ENCODE results near the gene RPL32. TPM values are rescaled to one million over a fixed set of nuclear protein-coding genes. Genes with fewer than 3 reads are reported as not detected.
A peak's percentile ranks its signal among the peaks of the same experiment; 100 is the strongest.

Gene RPL32
- total and polyA plus RNA-seq, 4 donors = 1,163 to 3,171 (median 1,500) TPM

GRCh38 chr3:12822725-12823373 lies 18.5 kb downstream of the RPL32 start:
- no peak overlapping the region for H3K9ac ChIP-seq (ENCODE audit: insufficient read depth in 1 of 2, low read length in 2 of 2)
- no peak overlapping the region for H3K27ac ChIP-seq (ENCODE audit: low read depth in 1 of 2, low read length in 1 of 2)
- H3K9me3 ChIP-seq (ENCODE audit: control insufficient read depth in 4 of 4, insufficient read depth in 3 of 4, low read length in 3 of 4) = no peaks in the 10 kb centered on the region
- DNase-seq (peak in 2 of 3 donors; percentile 45 to 47), ATAC-seq (ENCODE audit: insufficient read depth, low FRiP score) (no peak)
- H3K4me1 ChIP-seq (ENCODE audit: control insufficient read depth in 5 of 5, insufficient read depth in 5 of 5, low read length in 5 of 5) = no peaks in the 10 kb centered on the region
- no peak overlapping the region for H3K4me3 ChIP-seq
- 63 to 68% methylated on average over 7 to 8 of the region's 8 CpGs for WGBS, 2 donors
- H3K27me3 ChIP-seq (ENCODE audit: control insufficient read depth in 3 of 3, insufficient read depth in 3 of 3, low read length in 2 of 3) = no peaks in the 10 kb centered on the region
- no peak for TF ChIP-seq CTCF (IDR thresholded peaks at IDR 0.05; ENCODE audit: control extremely low read depth, extremely low read depth)
- H3K36me3 ChIP-seq (ENCODE audit: control insufficient read depth in 4 of 4, insufficient read depth in 4 of 4, low read length in 4 of 4) = peaks cover 0 to 12% (median 4%) of the 10 kb centered on the region in 4 donors

GRCh38 chr3:12818773-12819172 lies 22.6 kb downstream of the RPL32 start:
- TF ChIP-seq CTCF (IDR thresholded peaks at IDR 0.05; ENCODE audit: control extremely low read depth, extremely low read depth) = no peak
- no peak overlapping the region for H3K9ac ChIP-seq (ENCODE audit: insufficient read depth in 1 of 2, low read length in 2 of 2)

GRCh38 chr3:12818273-12818672 lies 23.1 kb downstream of the RPL32 start:
- 93% methylated on average over 8 of the region's 8 CpGs for WGBS, 2 donors
- DNase-seq = no peak

More at GRCh38 chr3:12818773-12819172, 22.6 kb downstream of the RPL32 start:
- Histone ChIP-seq H3K27me3 (ENCODE audit: control insufficient read depth in 3 of 3, insufficient read depth in 3 of 3, low read length in 2 of 3) (no peaks in the 10 kb centered on the region), H3K36me3 (ENCODE audit: control insufficient read depth in 4 of 4, insufficient read depth in 4 of 4, low read length in 4 of 4) (peaks cover 0 to 29% (median 8%) of the 10 kb centered on the region in 4 donors), H3K4me1 (ENCODE audit: control insufficient read depth in 5 of 5, insufficient read depth in 5 of 5, low read length in 5 of 5) (no peaks in the 10 kb centered on the region), H3K9me3 (ENCODE audit: control insufficient read depth in 4 of 4, insufficient read depth in 3 of 4, low read length in 3 of 4) (no peaks in the 10 kb centered on the region), H3K4me3 (no peak overlapping the region), H3K27ac (ENCODE audit: low read depth in 1 of 2, low read length in 1 of 2) (no peak overlapping the region)
- no peak for ATAC-seq (ENCODE audit: insufficient read depth, low FRiP score)
- 76 to 78% methylated on average over 5 of the region's 5 CpGs for WGBS, 2 donors
- DNase-seq = no peak

More at GRCh38 chr3:12818273-12818672, 23.1 kb downstream of the RPL32 start:
- H3K27ac ChIP-seq (ENCODE audit: low read depth in 1 of 2, low read length in 1 of 2) = no peak overlapping the region
- no peaks in the 10 kb centered on the region for H3K9me3 ChIP-seq (ENCODE audit: control insufficient read depth in 4 of 4, insufficient read depth in 3 of 4, low read length in 3 of 4)
- H3K4me3 ChIP-seq = no peak overlapping the region
- no peak overlapping the region for H3K9ac ChIP-seq (ENCODE audit: insufficient read depth in 1 of 2, low read length in 2 of 2)
- H3K27me3 ChIP-seq (ENCODE audit: control insufficient read depth in 3 of 3, insufficient read depth in 3 of 3, low read length in 2 of 3) = no peaks in the 10 kb centered on the region
- H3K4me1 ChIP-seq (ENCODE audit: control insufficient read depth in 5 of 5, insufficient read depth in 5 of 5, low read length in 5 of 5) = no peaks in the 10 kb centered on the region
- ATAC-seq (ENCODE audit: insufficient read depth, low FRiP score) = no peak
- no peak for TF ChIP-seq CTCF (IDR thresholded peaks at IDR 0.05; ENCODE audit: control extremely low read depth, extremely low read depth)
- peaks cover 0 to 29% (median 8%) of the 10 kb centered on the region in 4 donors for H3K36me3 ChIP-seq (ENCODE audit: control insufficient read depth in 4 of 4, insufficient read depth in 4 of 4, low read length in 4 of 4)

Measured in lung (tissue), 12 donors.